Neuron (in vitro differentiated cells): Measurements from ENCODE around the gene GLRA2.
"Not testable (repeated sequence)": the region's sequence is repeated elsewhere in the genome, so short reads cannot be mapped to it uniquely, and the experiment has no call there.

ENCODE experiments used
- H2AFZ ChIP-seq: one replicate; pipeline ENCODE4 v1.6.1; 2013; ENCODE audit warnings: low read depth, mild to moderate bottlenecking, inconsistent platforms, low read length, moderate library complexity
- H3K27me3 ChIP-seq: one replicate; pipeline ENCODE4 v1.6.1; 2013; ENCODE audit warnings: low read length; ENCODE audit not compliant: insufficient read depth
- H3K36me3 ChIP-seq: one replicate; pipeline ENCODE4 v1.6.1; 2013; ENCODE audit warnings: low read length; ENCODE audit not compliant: insufficient read depth
- H3K4me1 ChIP-seq: one replicate; pipeline ENCODE4 v1.6.1; 2013; ENCODE audit warnings: low read length; ENCODE audit not compliant: insufficient read depth
- H3K4me3 ChIP-seq: 2 replicates; pipeline ENCODE4 v1.5.1; 2013; ENCODE audit warnings: mild to moderate bottlenecking, low read length, moderate library complexity
- H3K9me3 ChIP-seq: one replicate; pipeline ENCODE4 v1.6.1; 2013; ENCODE audit warnings: low read length

GLRA2 gene

GRCh38 chrX:14688331-14688730 lies 159.0 kb downstream of the GLRA2 start:
- H2AFZ ChIP-seq, H3K9me3 ChIP-seq, H3K27me3 ChIP-seq, H3K4me3 ChIP-seq, H3K36me3 ChIP-seq, H3K4me1 ChIP-seq: not testable (repeated sequence)

GRCh38 chrX:14690553-14690952 lies 161.2 kb downstream of the GLRA2 start:
- Histone ChIP-seq H3K27me3 (no peaks in the 10 kb centered on the region), H2AFZ (no peak overlapping the region), H3K9me3 (no peaks in the 10 kb centered on the region), H3K36me3 (no peaks in the 10 kb centered on the region), H3K4me3 (no peak overlapping the region), H3K4me1 (peaks cover 4% of the 10 kb centered on the region)

GRCh38 chrX:14694611-14695010 lies 165.3 kb downstream of the GLRA2 start:
- Histone ChIP-seq H2AFZ (no peak overlapping the region), H3K4me3 (no peak overlapping the region), H3K4me1 (peaks cover 4% of the 10 kb centered on the region), H3K9me3 (no peaks in the 10 kb centered on the region), H3K27me3 (no peaks in the 10 kb centered on the region), H3K36me3 (no peaks in the 10 kb centered on the region)

- Histone ChIP-seq H3K4me3 (no peak overlapping the region), H3K27me3 (no peaks in the 10 kb centered on the region), H3K4me1 (no peaks in the 10 kb centered on the region), H2AFZ (no peak overlapping the region), H3K9me3 (no peaks in the 10 kb centered on the region), H3K36me3 (no peaks in the 10 kb centered on the region)
Measured at GRCh38 chrX:14697451-14697850, 168.1 kb downstream of the GLRA2 start.

- no peak overlapping the region for H2AFZ ChIP-seq
- H3K4me3 ChIP-seq = no peak overlapping the region
- no peaks in the 10 kb centered on the region for H3K36me3 ChIP-seq
- no peaks in the 10 kb centered on the region for H3K9me3 ChIP-seq
- no peaks in the 10 kb centered on the region for H3K4me1 ChIP-seq
- no peaks in the 10 kb centered on the region for H3K27me3 ChIP-seq
Measured at GRCh38 chrX:14698790-14699189, 169.5 kb downstream of the GLRA2 start.

- Histone ChIP-seq H3K36me3 (no peaks in the 10 kb centered on the region), H2AFZ (no peak overlapping the region), H3K4me3 (no peak overlapping the region), H3K4me1 (no peaks in the 10 kb centered on the region), H3K27me3 (no peaks in the 10 kb centered on the region), H3K9me3 (no peaks in the 10 kb centered on the region)
Measured at GRCh38 chrX:14700982-14701381, 171.6 kb downstream of the GLRA2 start.

- no peaks in the 10 kb centered on the region for H3K27me3 ChIP-seq
- H3K36me3 ChIP-seq = no peaks in the 10 kb centered on the region
- no peak overlapping the region for H3K4me3 ChIP-seq
- no peak overlapping the region for H2AFZ ChIP-seq
- H3K9me3 ChIP-seq = no peaks in the 10 kb centered on the region
- no peaks in the 10 kb centered on the region for H3K4me1 ChIP-seq
Measured at GRCh38 chrX:14702145-14702544, 172.8 kb downstream of the GLRA2 start.

GRCh38 chrX:14712096-14712495 lies 182.8 kb downstream of the GLRA2 start:
- Histone ChIP-seq H3K4me1 (no peaks in the 10 kb centered on the region), H3K36me3 (no peaks in the 10 kb centered on the region), H3K9me3 (no peaks in the 10 kb centered on the region), H2AFZ (no peak overlapping the region), H3K4me3 (no peak overlapping the region), H3K27me3 (no peaks in the 10 kb centered on the region)

- Histone ChIP-seq H3K27me3 (no peaks in the 10 kb centered on the region), H2AFZ (no peak overlapping the region), H3K4me3 (no peak overlapping the region), H3K36me3 (no peaks in the 10 kb centered on the region), H3K4me1 (no peaks in the 10 kb centered on the region), H3K9me3 (no peaks in the 10 kb centered on the region)
Measured at GRCh38 chrX:14717949-14718348, 188.6 kb downstream of the GLRA2 start.

- Histone ChIP-seq H3K27me3 (no peaks in the 10 kb centered on the region), H3K4me1 (no peaks in the 10 kb centered on the region), H3K9me3 (no peaks in the 10 kb centered on the region), H2AFZ (no peak overlapping the region), H3K4me3 (no peak overlapping the region), H3K36me3 (no peaks in the 10 kb centered on the region)
Measured at GRCh38 chrX:14718403-14718802, 189.1 kb downstream of the GLRA2 start.

GRCh38 chrX:14729058-14729457 lies 199.7 kb downstream of the GLRA2 start:
- H3K27me3 ChIP-seq = no peaks in the 10 kb centered on the region
- no peaks in the 10 kb centered on the region for H3K4me1 ChIP-seq
- H3K4me3 ChIP-seq = no peak overlapping the region
- H3K36me3 ChIP-seq = no peaks in the 10 kb centered on the region
- no peaks in the 10 kb centered on the region for H3K9me3 ChIP-seq
- no peak overlapping the region for H2AFZ ChIP-seq

GRCh38 chrX:14738643-14739042 lies 209.3 kb downstream of the GLRA2 start:
- Histone ChIP-seq H3K27me3 (no peaks in the 10 kb centered on the region), H3K4me3 (no peak overlapping the region), H2AFZ (no peak overlapping the region), H3K36me3 (no peaks in the 10 kb centered on the region), H3K4me1 (no peaks in the 10 kb centered on the region), H3K9me3 (no peaks in the 10 kb centered on the region)

GRCh38 chrX:14753441-14753840 lies 224.1 kb downstream of the GLRA2 start:
- Histone ChIP-seq H3K9me3 (no peaks in the 10 kb centered on the region), H3K27me3 (no peaks in the 10 kb centered on the region), H3K36me3 (no peaks in the 10 kb centered on the region), H3K4me1 (peaks cover 3% of the 10 kb centered on the region), H3K4me3 (no peak overlapping the region), H2AFZ (no peak overlapping the region)

- Histone ChIP-seq H3K27me3 (no peaks in the 10 kb centered on the region), H2AFZ (no peak overlapping the region), H3K9me3 (no peaks in the 10 kb centered on the region), H3K4me1 (no peaks in the 10 kb centered on the region), H3K36me3 (no peaks in the 10 kb centered on the region), H3K4me3 (no peak overlapping the region)
Measured at GRCh38 chrX:14758029-14758491, 228.7 kb downstream of the GLRA2 start.
